Stimulated activated CD8-positive, alpha-beta memory T cell treated with anti-CD3 and anti-CD28 coated beads, Interleukin-4, amount 100 ng/mL, for 48 hours (primary cell): ENCODE results near the gene APOL1.
"Not testable (repeated sequence)": the region's sequence is repeated elsewhere in the genome, so short reads cannot be mapped to it uniquely, and the experiment has no call there.

Experiments
- DNase-seq: peaks from one replicate; pipeline ENCODE4 v3.0.0-alpha.2; 2020

APOL1 gene

GRCh38 chr22:36274531-36274930 lies 21.6 kb downstream of the APOL1 start:
- no peak for DNase-seq

GRCh38 chr22:36277482-36278291 lies 24.8 kb downstream of the APOL1 start:
- DNase-seq, result peak; percentile 76

GRCh38 chr22:36279219-36279666 lies 26.3 kb downstream of the APOL1 start:
- DNase-seq, result no peak

- DNase-seq, result no peak
These were observed 27.4 kb downstream of the APOL1 start for GRCh38 chr22:36280379-36280778.

- no peak for DNase-seq
These were observed 28.9 kb downstream of the APOL1 start for GRCh38 chr22:36281781-36282327.

GRCh38 chr22:36282328-36282831 lies 29.4 kb downstream of the APOL1 start:
- DNase-seq, result no peak

- DNase-seq, result no peak
These were observed 31.2 kb downstream of the APOL1 start for GRCh38 chr22:36284171-36284571.

GRCh38 chr22:36285017-36285416 lies 32.1 kb downstream of the APOL1 start:
- no peak for DNase-seq

GRCh38 chr22:36285545-36285944 lies 32.6 kb downstream of the APOL1 start:
- DNase-seq, result no peak

GRCh38 chr22:36286096-36286957 lies 33.4 kb downstream of the APOL1 start:
- peak; percentile 86 for DNase-seq

- DNase-seq, result no peak
These were observed 35.1 kb downstream of the APOL1 start for GRCh38 chr22:36287881-36288515.

GRCh38 chr22:36288571-36289405 lies 35.9 kb downstream of the APOL1 start:
- DNase-seq, result no peak

GRCh38 chr22:36289406-36289870 lies 36.5 kb downstream of the APOL1 start:
- DNase-seq, result no peak

- DNase-seq, result not testable (repeated sequence)
These were observed 37.0 kb downstream of the APOL1 start for GRCh38 chr22:36289948-36290371.

- DNase-seq, result not testable (repeated sequence)
These were observed 37.6 kb downstream of the APOL1 start for GRCh38 chr22:36290391-36291075.

- DNase-seq, result no peak
These were observed 39.2 kb downstream of the APOL1 start for GRCh38 chr22:36291831-36292740.

- no peak for DNase-seq
These were observed 40.0 kb downstream of the APOL1 start for GRCh38 chr22:36292823-36293530.

GRCh38 chr22:36293606-36294292 lies 40.8 kb downstream of the APOL1 start:
- no peak for DNase-seq

GRCh38 chr22:36294293-36294620 lies 41.3 kb downstream of the APOL1 start:
- DNase-seq, result no peak
